ENCODE results near the gene TAGLN2.
A peak's percentile ranks its signal among the peaks of the same experiment; 100 is the strongest.

TAGLN2 gene

GRCh38 chr1:159869607-159870006 lies 55.7 kb downstream of the TAGLN2 start:
- no peak for DNase-seq (ENCODE audit: low spot score)

- DNase-seq (ENCODE audit: low spot score), result peak; percentile 60
Measured at GRCh38 chr1:159869173-159869572, 56.1 kb downstream of the TAGLN2 start.

- DNase-seq (ENCODE audit: low spot score), result no peak
Measured at GRCh38 chr1:159868766-159869165, 56.5 kb downstream of the TAGLN2 start.

Measured in hepatic stellate cell (primary cell).